NCI-H446 (cell line): ENCODE measurements around the gene RAB6B.

ENCODE experiments used
- DNase-seq, 2 experiments: peaks; one replicate each; lab custom pipeline; 2025; lab: John Stamatoyannopoulos, UW

RAB6B gene

GRCh38 chr3:133895208-133896001 lies at the start of gene RAB6B:
Gene RAB6B (minus strand): TSS chr3:133895882. CDS start chr3:133895466, 416 bp downstream.
- peak; percentile 27 to 68 for DNase-seq

- peak; percentile 46 to 71 for DNase-seq
Observed at GRCh38 chr3:133944641-133945380, 49.1 kb upstream of the RAB6B start.

- DNase-seq: no peak
Observed at GRCh38 chr3:133944181-133944580, 48.5 kb upstream of the RAB6B start.

- no peak for DNase-seq
Observed at GRCh38 chr3:133943639-133944141, 48.0 kb upstream of the RAB6B start.

- no peak for DNase-seq
Observed at GRCh38 chr3:133943031-133943535, 47.4 kb upstream of the RAB6B start.

GRCh38 chr3:133941415-133941821 lies 45.7 kb upstream of the RAB6B start:
- no peak for DNase-seq

- DNase-seq: no peak
Observed at GRCh38 chr3:133940536-133940935, 44.9 kb upstream of the RAB6B start.

GRCh38 chr3:133939463-133939835 lies 43.8 kb upstream of the RAB6B start:
- DNase-seq: no peak

GRCh38 chr3:133938770-133939462 lies 43.2 kb upstream of the RAB6B start:
- no peak for DNase-seq

- no peak for DNase-seq
Observed at GRCh38 chr3:133937756-133938601, 42.3 kb upstream of the RAB6B start.

GRCh38 chr3:133937061-133937686 lies 41.5 kb upstream of the RAB6B start:
- no peak for DNase-seq

GRCh38 chr3:133935843-133936769 lies 40.4 kb upstream of the RAB6B start:
- DNase-seq: no peak

GRCh38 chr3:133934996-133935842 lies 39.5 kb upstream of the RAB6B start:
- no peak for DNase-seq

- no peak for DNase-seq
Observed at GRCh38 chr3:133934073-133934970, 38.6 kb upstream of the RAB6B start.

- DNase-seq: no peak
Observed at GRCh38 chr3:133933097-133934024, 37.7 kb upstream of the RAB6B start.

GRCh38 chr3:133932009-133932408 lies 36.3 kb upstream of the RAB6B start:
- no peak for DNase-seq

- no peak for DNase-seq
Observed at GRCh38 chr3:133931084-133931483, 35.4 kb upstream of the RAB6B start.
